Erythroblast (primary cell): ENCODE measurements around the gene TRAF3IP1.
"Not testable (repeated sequence)": the region's sequence is repeated elsewhere in the genome, so short reads cannot be mapped to it uniquely, and the experiment has no call there.

Experiments
- DNase-seq, 2 experiments: peaks; one replicate each; lab custom pipeline; 2025; lab: John Stamatoyannopoulos, UW
- GATA1 ChIP-seq: IDR thresholded peaks from 2 replicates; pipeline ENCODE4 v1.6.1; 2011; ENCODE audit warnings: low read depth, mild to moderate bottlenecking, control low read depth, low read length, moderate library complexity
- POLR2A ChIP-seq: IDR thresholded peaks from 2 replicates; pipeline ENCODE4 v1.6.1; 2011; ENCODE audit warnings: mild to moderate bottlenecking, low read length

TRAF3IP1 gene

GRCh38 chr2:238352361-238352760 is 32.0 kb downstream of the TRAF3IP1 start:
- TF ChIP-seq GATA1: no peak
- TF ChIP-seq POLR2A: no peak
- no peak for DNase-seq

DNA sequence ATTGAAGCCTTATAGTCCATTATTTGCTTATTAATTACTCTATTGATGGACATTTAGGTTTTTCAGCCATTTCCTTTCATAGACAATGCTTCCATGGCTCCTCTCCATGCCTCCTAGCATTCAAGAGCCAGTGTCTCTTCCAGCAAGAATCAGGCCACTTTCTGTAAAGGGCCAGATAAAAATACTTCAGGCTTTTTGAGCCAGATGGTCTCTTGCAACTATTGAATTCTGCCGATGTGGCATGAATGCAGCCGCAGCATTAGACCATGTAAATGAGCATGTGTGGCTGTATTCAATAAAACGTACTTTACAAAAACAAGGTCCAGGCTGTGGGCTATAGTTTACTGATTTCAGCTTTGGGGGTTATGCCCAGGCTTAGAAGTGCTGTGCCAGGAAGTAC is 38.5 kb downstream of the TRAF3IP1 start:
- DNase-seq: no peak
- TF ChIP-seq POLR2A (no peak), GATA1 (no peak)

GRCh38 chr2:238359403-238359802 is 39.1 kb downstream of the TRAF3IP1 start:
- no peak for DNase-seq
- TF ChIP-seq POLR2A (no peak), GATA1 (no peak)

DNA sequence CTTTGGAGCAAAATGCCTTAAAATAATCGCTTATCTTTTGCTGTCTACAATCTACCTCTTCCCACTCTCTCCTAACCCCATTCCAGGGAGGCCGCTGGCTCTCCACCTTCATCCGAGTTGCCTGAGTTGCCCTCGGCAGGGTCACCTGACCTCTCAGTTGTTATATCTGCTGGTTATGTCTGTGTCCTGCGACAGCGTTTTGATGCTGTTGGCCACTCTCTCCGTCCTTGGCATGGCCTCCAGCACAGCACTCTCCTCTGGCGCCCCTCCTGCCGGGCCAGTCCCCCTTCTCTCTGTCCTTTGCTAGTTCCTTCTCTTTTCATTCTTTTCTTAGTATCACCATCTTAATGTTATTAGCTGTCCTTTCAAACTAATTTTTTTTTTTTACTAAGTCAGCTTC is 41.6 kb downstream of the TRAF3IP1 start:
- DNase-seq: no peak
- TF ChIP-seq GATA1: no peak
- TF ChIP-seq POLR2A: no peak

DNA sequence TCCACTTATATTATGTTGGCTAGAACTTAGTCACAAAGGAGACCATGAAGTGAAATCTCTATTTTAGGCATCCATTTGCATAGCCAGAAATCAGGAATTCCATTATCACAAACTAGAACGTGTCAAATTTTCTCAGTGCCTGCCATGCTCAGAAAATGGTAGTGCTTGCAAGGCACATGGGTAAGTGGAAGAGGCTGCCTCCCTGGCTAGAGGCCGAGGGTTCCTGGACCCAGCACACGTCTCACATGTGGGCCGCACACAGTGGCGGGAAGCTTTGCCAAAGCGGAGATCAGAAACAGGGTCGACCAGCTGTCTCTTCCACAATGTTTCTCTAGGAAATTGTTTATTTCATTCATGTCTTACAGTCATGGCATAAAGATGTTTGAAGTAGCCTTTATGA is 42.3 kb downstream of the TRAF3IP1 start:
- no peak for TF ChIP-seq GATA1
- TF ChIP-seq POLR2A: no peak

GRCh38 chr2:238369591-238370040 is 49.3 kb downstream of the TRAF3IP1 start:
- TF ChIP-seq POLR2A: no peak
- no peak for TF ChIP-seq GATA1
- peak in 1 of 2 experiments; percentile 16 for DNase-seq

More for the DNA sequence above, 42.3 kb downstream of the TRAF3IP1 start:
- DNase-seq: no peak

DNA sequence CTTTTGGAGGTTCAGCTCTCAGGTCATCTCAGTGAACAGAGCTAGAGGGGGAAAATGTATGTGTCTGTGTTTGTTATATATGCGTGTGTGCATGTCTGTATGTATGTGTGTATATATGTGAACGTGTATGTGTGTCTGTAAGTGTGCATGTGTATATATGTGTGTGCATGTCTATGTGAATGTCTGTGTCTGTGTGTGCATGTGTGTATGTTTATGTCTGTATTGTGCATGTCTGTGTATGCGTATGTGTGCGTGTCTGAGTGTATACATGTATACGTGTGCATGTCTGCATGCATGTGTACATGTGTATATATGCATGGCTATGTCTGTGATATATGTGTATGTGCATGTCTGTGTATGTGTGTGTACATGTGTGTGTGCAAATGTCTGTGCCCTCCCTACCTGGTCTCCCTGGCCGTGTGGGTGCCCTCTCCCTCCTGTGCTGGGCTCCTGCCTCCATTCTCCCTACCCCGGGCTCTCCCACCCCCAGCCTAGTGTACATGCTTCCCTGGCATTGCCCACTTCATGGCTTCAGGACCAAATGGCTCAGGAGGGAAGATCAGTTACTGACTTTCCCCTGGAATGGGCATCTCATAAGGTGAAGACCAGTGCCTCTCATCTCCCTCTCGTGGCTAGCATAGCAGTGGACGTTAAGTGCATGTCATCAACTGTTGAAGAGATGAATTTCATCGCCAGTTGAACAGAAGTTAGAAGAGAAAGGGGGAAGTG is 49.9 kb downstream of the TRAF3IP1 start:
- TF ChIP-seq POLR2A (no peak), GATA1 (no peak)
- no peak for DNase-seq

- TF ChIP-seq POLR2A: no peak
- DNase-seq: peak; percentile 77 to 86
These were observed 50.6 kb downstream of the TRAF3IP1 start for GRCh38 chr2:238370823-238371372.

GRCh38 chr2:238372277-238372676 is 52.0 kb downstream of the TRAF3IP1 start:
- not testable (repeated sequence) for DNase-seq

GRCh38 chr2:238376884-238377391 is 56.6 kb downstream of the TRAF3IP1 start:
- DNase-seq: no peak
- TF ChIP-seq POLR2A: no peak
- TF ChIP-seq GATA1: no peak

DNA sequence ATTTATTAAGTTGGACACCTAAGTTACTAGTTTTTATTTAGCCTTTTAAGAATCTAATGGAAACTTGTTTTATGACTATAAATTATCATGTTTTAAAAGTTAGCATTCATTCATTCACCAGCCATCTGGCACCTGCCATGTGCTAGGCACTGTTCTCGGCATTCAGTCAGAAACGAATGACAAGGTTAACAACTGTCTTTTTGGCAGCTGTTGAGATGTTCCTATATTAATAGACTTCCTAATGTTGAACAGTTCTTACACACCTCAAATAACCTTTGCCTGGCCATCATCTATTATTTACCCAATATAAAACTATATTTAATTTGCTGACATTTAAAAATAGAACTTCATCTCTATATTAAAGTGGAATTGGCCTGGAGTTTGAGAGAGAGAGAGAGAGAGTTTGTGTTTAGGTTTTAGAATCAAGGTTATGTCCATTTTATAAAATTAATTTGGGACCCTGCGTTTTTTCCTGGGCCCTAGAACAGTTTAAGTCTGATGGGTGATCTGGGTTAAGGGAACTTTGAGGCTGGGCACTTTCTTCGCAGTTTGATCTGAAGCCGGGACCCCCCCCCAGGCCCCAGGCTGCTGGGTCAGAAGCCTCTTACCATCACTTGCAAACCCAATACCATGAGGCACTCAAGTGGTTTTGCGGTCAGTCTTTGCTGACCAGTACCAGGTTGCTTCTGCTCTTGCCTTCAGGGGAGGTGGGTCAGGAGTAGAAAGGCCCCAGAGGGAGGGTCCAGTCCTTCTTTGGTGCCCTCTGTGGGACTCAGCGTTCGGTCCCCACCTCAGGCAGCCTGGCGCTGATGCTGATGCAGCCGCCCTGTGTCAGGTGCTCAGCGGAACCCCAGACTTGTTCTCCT is 58.1 kb downstream of the TRAF3IP1 start:
- TF ChIP-seq GATA1 (no peak), POLR2A (no peak)
- no peak for DNase-seq

DNA sequence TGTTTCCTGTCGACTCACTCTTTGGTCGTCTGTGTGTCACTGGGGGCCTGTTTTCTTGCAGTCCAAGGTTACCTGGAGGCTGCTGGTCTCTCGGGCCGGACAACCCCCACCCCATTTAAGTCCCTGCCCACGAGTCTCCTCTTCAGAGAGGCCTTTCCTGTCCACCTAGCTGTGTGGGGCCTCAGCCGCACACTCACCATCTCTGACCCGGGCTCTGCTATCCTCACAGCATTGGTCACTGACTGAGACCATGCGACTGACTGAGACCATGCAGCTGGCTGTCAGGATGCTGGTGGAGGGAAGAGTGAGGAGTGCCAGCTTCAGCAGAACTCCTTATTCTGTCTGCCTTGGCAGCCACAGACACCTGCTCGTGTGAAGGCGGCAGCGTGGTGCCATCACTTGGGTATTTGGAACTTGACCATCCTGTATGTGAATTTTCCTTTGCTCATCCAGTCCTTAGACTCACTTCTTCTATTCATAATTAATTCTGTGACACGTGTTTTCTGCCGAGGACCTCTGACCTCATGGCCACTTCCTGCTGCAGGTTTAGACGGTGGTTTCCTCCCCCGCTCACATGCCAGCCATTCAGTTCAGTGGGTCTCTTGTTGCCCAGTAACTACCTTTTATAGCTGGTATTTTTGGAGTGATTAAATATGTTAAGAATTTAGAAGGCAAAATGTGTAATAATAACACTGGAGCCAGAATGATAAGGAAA is 58.9 kb downstream of the TRAF3IP1 start:
- TF ChIP-seq POLR2A (no peak), GATA1 (no peak)
- DNase-seq: no peak

DNA sequence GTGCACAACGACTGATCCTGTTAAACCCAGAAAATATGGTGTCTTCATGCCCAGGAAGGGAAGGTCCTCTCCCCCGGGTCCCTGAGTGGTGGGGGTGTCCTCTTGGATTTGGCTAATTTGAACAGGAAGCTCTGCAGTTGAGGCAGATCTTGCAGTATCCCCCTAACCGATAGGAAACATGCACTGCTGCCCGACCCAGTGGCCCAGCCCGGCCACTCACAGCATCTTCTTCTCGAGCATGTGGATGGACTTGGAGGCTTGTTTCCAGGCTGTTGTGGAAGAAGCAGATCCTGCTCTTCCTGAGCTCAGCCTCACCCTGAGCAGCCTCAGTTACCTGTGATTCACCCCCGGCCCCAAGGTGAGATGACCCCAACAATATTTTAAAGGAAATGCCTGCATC is 60.0 kb downstream of the TRAF3IP1 start:
- DNase-seq: no peak
- TF ChIP-seq POLR2A (no peak), GATA1 (no peak)

- no peak for DNase-seq
- TF ChIP-seq GATA1: no peak
- TF ChIP-seq POLR2A: no peak
These were observed 60.5 kb downstream of the TRAF3IP1 start for GRCh38 chr2:238380785-238381184.
